GM10266 (cell line): ENCODE measurements around the gene ARRDC3.

Experiments used
- DNase-seq: peaks from one replicate; pipeline ENCODE4 v3.0.0; 2012; ENCODE audit errors: extremely low spot score
- CTCF ChIP-seq: IDR thresholded peaks from 2 replicates; pipeline ENCODE4 v1.5.1; 2012; ENCODE audit warnings: mild to moderate bottlenecking, low read depth; ENCODE audit not compliant: control insufficient read depth, insufficient read depth; ENCODE audit errors: missing control alignments

The ARRDC3 gene

GRCh38 chr5:91367344-91367743 is 15.8 kb downstream of the ARRDC3 start:
- no peak for TF ChIP-seq CTCF
- no peak for DNase-seq

GRCh38 chr5:91366551-91366950 is 16.6 kb downstream of the ARRDC3 start:
- no peak for DNase-seq
- no peak for TF ChIP-seq CTCF

- no peak for TF ChIP-seq CTCF
- no peak for DNase-seq
These were observed 17.6 kb downstream of the ARRDC3 start for GRCh38 chr5:91365498-91365897.

GRCh38 chr5:91362935-91363334 is 20.2 kb downstream of the ARRDC3 start:
- DNase-seq = no peak
- no peak for TF ChIP-seq CTCF

GRCh38 chr5:91361790-91362189 is 21.3 kb downstream of the ARRDC3 start:
- TF ChIP-seq CTCF = no peak
- DNase-seq = no peak

GRCh38 chr5:91361055-91361701 is 21.9 kb downstream of the ARRDC3 start:
- TF ChIP-seq CTCF = no peak
- DNase-seq = no peak

GRCh38 chr5:91359962-91360609 is 23.0 kb downstream of the ARRDC3 start:
- DNase-seq = no peak
- no peak for TF ChIP-seq CTCF
